Measurements from ENCODE around the gene ZNF521.

The ZNF521 gene

DNA sequence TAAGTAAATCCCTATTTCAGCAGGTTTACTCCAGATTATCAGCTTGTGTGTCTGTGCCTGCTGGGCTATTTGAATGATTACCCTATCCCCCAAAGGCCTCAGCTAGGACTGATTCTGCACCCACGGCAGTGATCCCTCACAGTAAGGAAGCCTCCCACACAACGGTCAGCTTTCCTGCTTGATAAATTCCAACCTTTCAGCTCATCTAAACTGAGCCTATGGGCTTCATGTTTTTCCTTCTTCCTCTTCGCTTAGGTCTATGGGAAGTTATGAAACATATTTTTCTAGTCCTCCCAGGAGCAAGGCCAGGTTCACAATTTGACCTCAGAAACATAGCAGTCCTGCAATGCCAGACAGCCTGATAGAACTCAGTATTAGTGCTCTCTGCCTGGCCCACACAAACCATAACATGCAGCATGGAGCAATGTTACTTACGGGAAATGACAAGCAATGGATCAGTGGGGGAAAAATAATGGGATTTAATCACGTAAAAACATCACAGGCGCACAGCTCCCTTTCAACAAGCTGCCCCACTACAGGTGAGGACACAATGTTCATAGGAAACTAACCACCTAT lies 170.9 kb downstream of the ZNF521 start:
- TF ChIP-seq CREB1 (IDR thresholded peaks at IDR 0.05; ENCODE audit: low read depth) (no peak), TEAD4 (IDR thresholded peaks at IDR 0.05) (no peak)

- TF ChIP-seq CREB1 (IDR thresholded peaks at IDR 0.05; ENCODE audit: low read depth) (no peak), EGR1 (IDR thresholded peaks at IDR 0.05) (no peak)
Measured at GRCh38 chr18:25177631-25178030, 174.3 kb downstream of the ZNF521 start.

- no peak for TF ChIP-seq TEAD4 (IDR thresholded peaks at IDR 0.05)
- TF ChIP-seq FOXM1 (IDR thresholded peaks at IDR 0.05; ENCODE audit: borderline replicate concordance, low read depth): no peak
- TF ChIP-seq, protein P1, sequence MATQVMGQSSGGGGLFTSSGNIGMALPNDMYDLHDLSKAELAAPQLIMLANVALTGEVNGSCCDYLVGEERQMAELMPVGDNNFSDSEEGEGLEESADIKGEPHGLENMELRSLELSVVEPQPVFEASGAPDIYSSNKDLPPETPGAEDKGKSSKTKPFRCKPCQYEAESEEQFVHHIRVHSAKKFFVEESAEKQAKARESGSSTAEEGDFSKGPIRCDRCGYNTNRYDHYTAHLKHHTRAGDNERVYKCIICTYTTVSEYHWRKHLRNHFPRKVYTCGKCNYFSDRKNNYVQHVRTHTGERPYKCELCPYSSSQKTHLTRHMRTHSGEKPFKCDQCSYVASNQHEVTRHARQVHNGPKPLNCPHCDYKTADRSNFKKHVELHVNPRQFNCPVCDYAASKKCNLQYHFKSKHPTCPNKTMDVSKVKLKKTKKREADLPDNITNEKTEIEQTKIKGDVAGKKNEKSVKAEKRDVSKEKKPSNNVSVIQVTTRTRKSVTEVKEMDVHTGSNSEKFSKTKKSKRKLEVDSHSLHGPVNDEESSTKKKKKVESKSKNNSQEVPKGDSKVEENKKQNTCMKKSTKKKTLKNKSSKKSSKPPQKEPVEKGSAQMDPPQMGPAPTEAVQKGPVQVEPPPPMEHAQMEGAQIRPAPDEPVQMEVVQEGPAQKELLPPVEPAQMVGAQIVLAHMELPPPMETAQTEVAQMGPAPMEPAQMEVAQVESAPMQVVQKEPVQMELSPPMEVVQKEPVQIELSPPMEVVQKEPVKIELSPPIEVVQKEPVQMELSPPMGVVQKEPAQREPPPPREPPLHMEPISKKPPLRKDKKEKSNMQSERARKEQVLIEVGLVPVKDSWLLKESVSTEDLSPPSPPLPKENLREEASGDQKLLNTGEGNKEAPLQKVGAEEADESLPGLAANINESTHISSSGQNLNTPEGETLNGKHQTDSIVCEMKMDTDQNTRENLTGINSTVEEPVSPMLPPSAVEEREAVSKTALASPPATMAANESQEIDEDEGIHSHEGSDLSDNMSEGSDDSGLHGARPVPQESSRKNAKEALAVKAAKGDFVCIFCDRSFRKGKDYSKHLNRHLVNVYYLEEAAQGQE (IDR thresholded peaks at IDR 0.05; ENCODE audit: low read depth): no peak
- TF ChIP-seq CREB1 (IDR thresholded peaks at IDR 0.05; ENCODE audit: low read depth): no peak
- no peak for TF ChIP-seq NFIC (IDR thresholded peaks at IDR 0.05)
- TF ChIP-seq ZBTB7A (IDR thresholded peaks at IDR 0.05; ENCODE audit: low read depth): no peak
- TF ChIP-seq CEBPB (IDR thresholded peaks at IDR 0.05): no peak
- TF ChIP-seq, protein P2, sequence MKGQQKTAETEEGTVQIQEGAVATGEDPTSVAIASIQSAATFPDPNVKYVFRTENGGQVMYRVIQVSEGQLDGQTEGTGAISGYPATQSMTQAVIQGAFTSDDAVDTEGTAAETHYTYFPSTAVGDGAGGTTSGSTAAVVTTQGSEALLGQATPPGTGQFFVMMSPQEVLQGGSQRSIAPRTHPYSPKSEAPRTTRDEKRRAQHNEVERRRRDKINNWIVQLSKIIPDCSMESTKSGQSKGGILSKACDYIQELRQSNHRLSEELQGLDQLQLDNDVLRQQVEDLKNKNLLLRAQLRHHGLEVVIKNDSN (IDR thresholded peaks at IDR 0.05): no peak
- no peak for TF ChIP-seq YY1 (IDR thresholded peaks at IDR 0.05; ENCODE audit: low read depth)
- no peak for TF ChIP-seq EGR1 (IDR thresholded peaks at IDR 0.05)
- no peak for TF ChIP-seq TAF1 (IDR thresholded peaks at IDR 0.05; ENCODE audit: low read depth)
- no peak for TF ChIP-seq RAD21 (IDR thresholded peaks at IDR 0.05; ENCODE audit: low read depth)
- no peak for TF ChIP-seq EP300 (IDR thresholded peaks at IDR 0.05; ENCODE audit: borderline replicate concordance)
- no peak for TF ChIP-seq TCF12 (IDR thresholded peaks at IDR 0.05; ENCODE audit: low read depth)
- no peak for TF ChIP-seq MAX (IDR thresholded peaks at IDR 0.05)
Measured at GRCh38 chr18:25176518-25177042, 175.4 kb downstream of the ZNF521 start.

- TF ChIP-seq CREB1 (IDR thresholded peaks at IDR 0.05; ENCODE audit: low read depth) (no peak), EP300 (IDR thresholded peaks at IDR 0.05; ENCODE audit: borderline replicate concordance) (no peak)
- TF ChIP-seq, protein P2 (IDR thresholded peaks at IDR 0.05): no peak
Measured at GRCh38 chr18:25175558-25176517, 176.1 kb downstream of the ZNF521 start.

DNA sequence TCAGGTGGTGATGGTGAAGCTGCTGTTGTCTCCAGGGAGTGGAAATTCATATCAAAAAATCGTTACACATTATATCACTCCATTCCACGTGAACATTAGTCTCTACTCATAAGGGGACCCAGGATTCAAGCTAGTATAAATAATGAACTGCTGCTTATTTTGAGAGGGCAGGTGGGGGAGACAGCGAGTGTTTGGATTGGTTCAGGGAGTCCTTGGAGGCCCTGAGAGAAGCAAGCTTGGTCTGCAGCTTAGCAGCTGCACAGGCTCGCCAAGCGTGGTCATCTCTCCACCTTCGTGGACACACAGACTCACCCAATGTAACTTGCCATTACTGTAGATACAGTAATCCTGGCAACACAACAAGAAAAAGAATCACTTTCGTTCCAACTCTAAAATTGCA lies 177.6 kb downstream of the ZNF521 start:
- TF ChIP-seq EP300 (IDR thresholded peaks at IDR 0.05; ENCODE audit: borderline replicate concordance) (no peak), TCF12 (IDR thresholded peaks at IDR 0.05; ENCODE audit: low read depth) (no peak), CEBPB (IDR thresholded peaks at IDR 0.05) (no peak), RAD21 (IDR thresholded peaks at IDR 0.05; ENCODE audit: low read depth) (no peak), ZBTB7A (IDR thresholded peaks at IDR 0.05; ENCODE audit: low read depth) (no peak), TAF1 (IDR thresholded peaks at IDR 0.05; ENCODE audit: low read depth) (no peak), NFIC (IDR thresholded peaks at IDR 0.05) (no peak), YY1 (IDR thresholded peaks at IDR 0.05; ENCODE audit: low read depth) (no peak), FOXM1 (IDR thresholded peaks at IDR 0.05; ENCODE audit: borderline replicate concordance, low read depth) (no peak), MAX (IDR thresholded peaks at IDR 0.05) (no peak), CREB1 (IDR thresholded peaks at IDR 0.05; ENCODE audit: low read depth) (no peak), EGR1 (IDR thresholded peaks at IDR 0.05) (no peak), TEAD4 (IDR thresholded peaks at IDR 0.05) (no peak)
- TF ChIP-seq, protein P2 (IDR thresholded peaks at IDR 0.05): no peak
- TF ChIP-seq, protein P1 (IDR thresholded peaks at IDR 0.05; ENCODE audit: low read depth): no peak
